IMR-90 (cell line): Measurements from ENCODE around the gene CXCR3.

Source experiments
- ELK1 ChIP-seq: fragments of 150-350 bp; IDR thresholded peaks from 2 replicates; pipeline ENCODE4 v1.6.1; 2016; ENCODE audit warnings: low read depth, mild to moderate bottlenecking, low read length, moderate library complexity, borderline replicate concordance
- POLR2A ChIP-seq: IDR thresholded peaks from 2 replicates; pipeline ENCODE4 v1.6.1; 2012; ENCODE audit warnings: mild to moderate bottlenecking, low read depth, low read length

- no peak for TF ChIP-seq POLR2A
- TF ChIP-seq ELK1, result no peak
Observed at GRCh38 chrX:71657267-71657666, 39.0 kb upstream of the CXCR3 start.
